ENCODE data around the gene TXNL4A. TPM values are rescaled to one million over a fixed set of nuclear protein-coding genes. Genes with fewer than 3 reads are reported as not detected.

Gene TXNL4A
- total RNA-seq, 3 donors from 2014 or later (not counting 1 experiment from before 2014, with no cell fraction given): 63.2 to 69.1 (median 66.4) TPM

DNA sequence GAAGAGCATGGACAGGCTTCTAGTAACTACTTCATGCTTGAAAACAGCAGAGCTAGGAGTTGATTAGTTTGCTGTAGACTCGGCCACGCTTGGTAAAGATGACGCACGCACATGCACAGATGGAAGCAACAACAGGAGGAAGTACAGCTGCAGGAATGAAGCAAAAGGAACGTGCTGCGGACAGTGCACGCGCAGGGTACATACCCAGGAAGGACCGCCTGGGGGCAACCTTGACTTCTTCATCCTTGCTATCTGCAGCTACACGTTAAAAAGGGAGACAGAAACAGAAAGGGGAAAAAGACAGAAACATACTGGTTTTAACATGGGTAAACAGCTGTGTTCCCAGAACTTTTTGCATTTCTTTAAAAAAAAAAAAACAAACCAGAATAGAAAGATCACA, 54.6 kb downstream of the TXNL4A start:
- ATAC-seq: no peak
- intact Hi-C loops (cut with micrococcal nuclease): no loop called here
- peaks cover 6% of the 10 kb centered on the region for H3K36me3 ChIP-seq (ENCODE audit: control insufficient read depth, insufficient read depth, low read length)

DNA sequence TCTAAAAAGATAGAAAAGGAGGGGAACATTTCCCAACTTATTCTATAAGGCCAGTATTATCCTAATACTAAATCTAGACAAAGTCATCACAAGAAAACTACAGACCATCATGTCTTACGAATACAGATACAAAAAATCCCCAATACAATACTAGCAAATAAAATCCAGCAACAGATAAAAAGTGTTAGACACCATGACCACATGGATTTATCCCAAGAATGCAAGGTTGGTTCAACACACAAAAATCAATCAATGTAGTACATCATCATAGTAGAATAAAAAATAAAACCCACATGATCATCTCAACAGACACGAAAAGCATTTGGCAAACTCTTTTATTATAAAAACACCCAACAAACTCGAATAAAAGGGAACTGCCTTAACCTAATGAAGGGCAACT, 55.5 kb downstream of the TXNL4A start:
- ATAC-seq (no peak), DNase-seq (no peak)
- H3K4me1 ChIP-seq (ENCODE audit: control insufficient read depth, insufficient read depth, low read length): no peaks in the 10 kb centered on the region
- H3K4me3 Mint-ChIP-seq: no peak overlapping the region
- TF ChIP-seq, protein P1, sequence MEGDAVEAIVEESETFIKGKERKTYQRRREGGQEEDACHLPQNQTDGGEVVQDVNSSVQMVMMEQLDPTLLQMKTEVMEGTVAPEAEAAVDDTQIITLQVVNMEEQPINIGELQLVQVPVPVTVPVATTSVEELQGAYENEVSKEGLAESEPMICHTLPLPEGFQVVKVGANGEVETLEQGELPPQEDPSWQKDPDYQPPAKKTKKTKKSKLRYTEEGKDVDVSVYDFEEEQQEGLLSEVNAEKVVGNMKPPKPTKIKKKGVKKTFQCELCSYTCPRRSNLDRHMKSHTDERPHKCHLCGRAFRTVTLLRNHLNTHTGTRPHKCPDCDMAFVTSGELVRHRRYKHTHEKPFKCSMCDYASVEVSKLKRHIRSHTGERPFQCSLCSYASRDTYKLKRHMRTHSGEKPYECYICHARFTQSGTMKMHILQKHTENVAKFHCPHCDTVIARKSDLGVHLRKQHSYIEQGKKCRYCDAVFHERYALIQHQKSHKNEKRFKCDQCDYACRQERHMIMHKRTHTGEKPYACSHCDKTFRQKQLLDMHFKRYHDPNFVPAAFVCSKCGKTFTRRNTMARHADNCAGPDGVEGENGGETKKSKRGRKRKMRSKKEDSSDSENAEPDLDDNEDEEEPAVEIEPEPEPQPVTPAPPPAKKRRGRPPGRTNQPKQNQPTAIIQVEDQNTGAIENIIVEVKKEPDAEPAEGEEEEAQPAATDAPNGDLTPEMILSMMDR (IDR thresholded peaks at IDR 0.05): no peak
- H3K27me3 Mint-ChIP-seq (ENCODE audit: low read depth in 2 of 2): no peaks in the 10 kb centered on the region
- H3K27ac Mint-ChIP-seq: no peak overlapping the region
- H3K9me3 Mint-ChIP-seq: peaks cover 21 to 34% of the 10 kb centered on the region in 2 donors
- peaks cover 42% of the 10 kb centered on the region for H3K36me3 Mint-ChIP-seq
- peaks cover 7% of the 10 kb centered on the region for H3K36me3 ChIP-seq (ENCODE audit: control insufficient read depth, insufficient read depth, low read length)
- H3K27me3 ChIP-seq (ENCODE audit: control insufficient read depth, insufficient read depth, low read length): no peaks in the 10 kb centered on the region
- H3K4me1 Mint-ChIP-seq: peaks cover 9 to 22% of the 10 kb centered on the region in 2 donors
- 94% methylated on average over 2 of the region's 3 CpGs for WGBS (ENCODE audit: insufficient coverage)
- no peak overlapping the region for H3K27ac ChIP-seq (ENCODE audit: low read length)
- H3K9me3 ChIP-seq (ENCODE audit: control insufficient read depth, insufficient read depth, low read length): peaks cover 35% of the 10 kb centered on the region
- no peak overlapping the region for H3K4me3 ChIP-seq (ENCODE audit: low read length)
- intact Hi-C loops (cut with micrococcal nuclease): no loop called here

More for the DNA sequence above, 54.6 kb downstream of the TXNL4A start:
- no peak for DNase-seq
- Histone ChIP-seq H3K4me1 (ENCODE audit: control insufficient read depth, insufficient read depth, low read length) (no peaks in the 10 kb centered on the region), H3K27ac (ENCODE audit: low read length) (no peak overlapping the region), H3K27me3 (ENCODE audit: control insufficient read depth, insufficient read depth, low read length) (no peaks in the 10 kb centered on the region), H3K9me3 (ENCODE audit: control insufficient read depth, insufficient read depth, low read length) (peaks cover 33% of the 10 kb centered on the region), H3K4me3 (ENCODE audit: low read length) (no peak overlapping the region)
- Mint-ChIP-seq H3K9me3 (peaks cover 21 to 34% of the 10 kb centered on the region in 2 donors), H3K4me1 (peaks cover 5 to 17% of the 10 kb centered on the region in 2 donors), H3K36me3 (peaks cover 40% of the 10 kb centered on the region), H3K27me3 (ENCODE audit: low read depth in 2 of 2) (no peaks in the 10 kb centered on the region), H3K4me3 (no peak overlapping the region), H3K27ac (no peak overlapping the region)
- TF ChIP-seq, protein P1 (IDR thresholded peaks at IDR 0.05): no peak
- 97% methylated on average over 10 of the region's 10 CpGs for WGBS (ENCODE audit: insufficient coverage)

DNA sequence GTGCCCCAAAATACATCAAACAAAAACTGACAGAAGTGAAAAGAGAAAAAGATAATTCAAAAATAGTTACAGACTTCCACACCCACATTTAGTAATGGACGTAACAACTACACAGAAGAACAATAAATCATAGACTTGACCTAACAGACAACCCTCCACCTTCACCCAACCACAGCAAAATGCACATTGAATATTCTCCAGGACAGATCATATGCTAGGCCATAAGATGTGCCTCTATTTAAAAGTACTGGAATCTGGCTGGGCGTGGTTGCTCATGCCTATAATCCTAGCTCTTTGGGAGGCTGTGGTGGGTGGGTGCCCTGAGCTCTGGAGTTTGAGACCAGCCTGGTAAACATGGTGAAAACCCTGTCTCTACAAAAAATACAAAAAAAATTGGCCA, 56.9 kb downstream of the TXNL4A start:
- Mint-ChIP-seq H3K9me3 (peaks cover 21 to 34% of the 10 kb centered on the region in 2 donors), H3K27ac (no peak overlapping the region), H3K4me3 (no peak overlapping the region), H3K36me3 (peaks cover 42% of the 10 kb centered on the region), H3K27me3 (ENCODE audit: low read depth in 2 of 2) (no peaks in the 10 kb centered on the region), H3K4me1 (peaks cover 9 to 16% of the 10 kb centered on the region in 2 donors)
- H3K36me3 ChIP-seq (ENCODE audit: control insufficient read depth, insufficient read depth, low read length): peaks cover 7% of the 10 kb centered on the region
- ATAC-seq: no peak
- no peak overlapping the region for H3K4me3 ChIP-seq (ENCODE audit: low read length)
- H3K9me3 ChIP-seq (ENCODE audit: control insufficient read depth, insufficient read depth, low read length): peaks cover 32% of the 10 kb centered on the region
- 97% methylated on average over 2 of the region's 2 CpGs for WGBS (ENCODE audit: insufficient coverage)
- TF ChIP-seq, protein P1 (IDR thresholded peaks at IDR 0.05): no peak
- intact Hi-C loops (cut with micrococcal nuclease): no loop called here
- no peak for DNase-seq
- no peaks in the 10 kb centered on the region for H3K4me1 ChIP-seq (ENCODE audit: control insufficient read depth, insufficient read depth, low read length)
- H3K27me3 ChIP-seq (ENCODE audit: control insufficient read depth, insufficient read depth, low read length): no peaks in the 10 kb centered on the region
- no peak overlapping the region for H3K27ac ChIP-seq (ENCODE audit: low read length)

DNA sequence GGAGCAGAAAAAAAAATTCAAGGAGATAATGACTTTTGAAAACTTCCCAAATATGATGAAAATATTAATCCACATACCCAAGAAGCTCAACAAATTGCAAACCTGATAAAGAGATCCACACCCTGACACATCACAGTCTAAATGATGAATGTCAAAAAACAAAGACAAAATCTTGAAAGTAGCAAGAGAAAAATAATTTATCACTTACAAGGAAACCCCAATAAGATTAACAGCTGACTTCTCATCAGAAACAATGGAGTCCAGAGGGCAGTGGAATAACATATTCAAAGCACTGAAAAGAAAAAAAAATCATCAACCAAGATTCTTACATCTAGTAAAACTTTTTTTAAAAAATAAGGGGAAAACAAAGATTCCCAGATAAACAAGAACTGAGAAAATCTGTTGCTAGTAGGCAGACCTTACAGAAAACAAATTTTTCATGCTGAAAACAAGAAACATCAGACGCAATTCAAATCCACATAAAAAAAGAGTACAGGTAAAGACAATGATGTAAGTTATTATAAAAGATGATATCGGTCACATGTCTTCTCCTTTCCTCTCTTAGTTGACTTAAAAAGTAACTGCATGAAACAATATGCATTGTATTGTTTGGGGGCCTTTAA, 58.2 kb downstream of the TXNL4A start:
- no peak for DNase-seq
- Mint-ChIP-seq H3K9me3 (peaks cover 21 to 34% of the 10 kb centered on the region in 2 donors), H3K36me3 (peaks cover 42% of the 10 kb centered on the region), H3K4me1 (peaks cover 9% of the 10 kb centered on the region in 2 donors), H3K4me3 (no peak overlapping the region), H3K27ac (no peak overlapping the region), H3K27me3 (ENCODE audit: low read depth in 2 of 2) (no peaks in the 10 kb centered on the region)
- peaks cover 24% of the 10 kb centered on the region for H3K9me3 ChIP-seq (ENCODE audit: control insufficient read depth, insufficient read depth, low read length)
- H3K4me1 ChIP-seq (ENCODE audit: control insufficient read depth, insufficient read depth, low read length): no peaks in the 10 kb centered on the region
- TF ChIP-seq, protein P1 (IDR thresholded peaks at IDR 0.05): no peak
- intact Hi-C loops (cut with micrococcal nuclease): no loop called here
- no CpG with 5 or more reads among the region's 2 CpGs for WGBS (ENCODE audit: insufficient coverage)
- no peak overlapping the region for H3K4me3 ChIP-seq (ENCODE audit: low read length)
- ATAC-seq: no peak
- peaks cover 7% of the 10 kb centered on the region for H3K36me3 ChIP-seq (ENCODE audit: control insufficient read depth, insufficient read depth, low read length)
- H3K27me3 ChIP-seq (ENCODE audit: control insufficient read depth, insufficient read depth, low read length): no peaks in the 10 kb centered on the region
- H3K27ac ChIP-seq (ENCODE audit: low read length): no peak overlapping the region

Data from natural killer cell (primary cell).